Measurements from ENCODE around the gene RIC8B. TPM values are rescaled to one million over a fixed set of nuclear protein-coding genes. Genes with fewer than 3 reads are reported as not detected.

The RIC8B gene
- total RNA-seq, 1 donor from 2014 or later, result 16.7 TPM

DNA sequence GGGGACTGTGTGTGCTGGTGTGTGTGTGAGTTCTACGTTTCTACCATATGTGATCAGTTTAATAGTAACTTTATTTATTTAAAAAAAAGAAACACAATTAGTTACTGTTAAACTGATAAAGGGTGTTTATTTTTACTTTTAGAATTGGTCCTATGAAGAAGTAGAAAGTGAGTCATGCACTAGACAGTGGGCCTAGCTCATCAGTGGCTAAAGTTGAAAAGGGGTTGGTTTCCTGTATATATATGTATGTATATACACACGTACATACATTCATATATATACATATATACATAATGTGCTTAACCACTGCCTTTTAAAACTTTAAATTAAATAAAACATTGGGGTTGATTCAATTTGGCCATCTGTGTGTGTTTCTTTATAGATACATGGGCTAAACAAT lies 112.5 kb downstream of the RIC8B start:
- Histone ChIP-seq H3K9me3 (no peaks in the 10 kb centered on the region), H3K4me1 (no peaks in the 10 kb centered on the region), H3K36me3 (peaks cover 41% of the 10 kb centered on the region), H3K4me3 (no peak overlapping the region), H3K27me3 (ENCODE audit: low read depth) (no peaks in the 10 kb centered on the region), H3K27ac (no peak overlapping the region)
- TF ChIP-seq, protein P1, sequence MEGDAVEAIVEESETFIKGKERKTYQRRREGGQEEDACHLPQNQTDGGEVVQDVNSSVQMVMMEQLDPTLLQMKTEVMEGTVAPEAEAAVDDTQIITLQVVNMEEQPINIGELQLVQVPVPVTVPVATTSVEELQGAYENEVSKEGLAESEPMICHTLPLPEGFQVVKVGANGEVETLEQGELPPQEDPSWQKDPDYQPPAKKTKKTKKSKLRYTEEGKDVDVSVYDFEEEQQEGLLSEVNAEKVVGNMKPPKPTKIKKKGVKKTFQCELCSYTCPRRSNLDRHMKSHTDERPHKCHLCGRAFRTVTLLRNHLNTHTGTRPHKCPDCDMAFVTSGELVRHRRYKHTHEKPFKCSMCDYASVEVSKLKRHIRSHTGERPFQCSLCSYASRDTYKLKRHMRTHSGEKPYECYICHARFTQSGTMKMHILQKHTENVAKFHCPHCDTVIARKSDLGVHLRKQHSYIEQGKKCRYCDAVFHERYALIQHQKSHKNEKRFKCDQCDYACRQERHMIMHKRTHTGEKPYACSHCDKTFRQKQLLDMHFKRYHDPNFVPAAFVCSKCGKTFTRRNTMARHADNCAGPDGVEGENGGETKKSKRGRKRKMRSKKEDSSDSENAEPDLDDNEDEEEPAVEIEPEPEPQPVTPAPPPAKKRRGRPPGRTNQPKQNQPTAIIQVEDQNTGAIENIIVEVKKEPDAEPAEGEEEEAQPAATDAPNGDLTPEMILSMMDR (IDR thresholded peaks at IDR 0.05), result no peak
- no peak for DNase-seq
- intact Hi-C loops (cut with DNase I), result no loop called here
- ATAC-seq, result no peak

DNA sequence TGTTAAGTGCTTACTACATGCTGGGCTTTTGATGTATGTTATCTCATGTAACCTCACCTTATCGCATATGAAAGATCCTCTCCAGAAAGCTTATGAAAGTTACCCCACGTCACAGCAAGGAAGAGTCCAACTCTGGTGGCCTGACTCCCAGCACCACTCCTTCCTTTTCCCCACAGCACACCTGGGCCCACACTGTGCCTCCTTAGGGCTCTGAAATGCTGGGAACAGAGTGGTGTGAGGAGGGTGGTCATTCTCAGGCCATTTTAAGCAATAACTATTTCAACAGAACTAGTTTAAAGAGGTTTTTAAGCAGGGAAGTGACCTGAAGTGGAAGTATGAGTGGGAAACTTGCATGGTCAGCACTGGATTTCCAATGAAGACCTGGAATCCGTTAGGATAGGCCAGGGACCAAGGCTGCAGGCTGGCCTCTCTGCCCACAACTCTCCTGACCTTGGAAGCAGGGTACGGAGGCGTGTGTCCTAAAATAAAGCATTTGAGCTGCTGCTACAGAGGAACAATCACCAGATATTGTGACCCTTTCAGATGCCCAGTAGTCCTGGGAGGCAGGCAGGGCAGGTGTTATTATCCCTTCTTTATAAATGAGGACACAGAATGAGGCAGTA lies 114.0 kb downstream of the RIC8B start:
- Histone ChIP-seq H3K9me3 (no peaks in the 10 kb centered on the region), H3K27ac (no peak overlapping the region), H3K4me1 (no peaks in the 10 kb centered on the region), H3K36me3 (peaks cover 32% of the 10 kb centered on the region), H3K27me3 (ENCODE audit: low read depth) (no peaks in the 10 kb centered on the region), H3K4me3 (no peak overlapping the region)
- TF ChIP-seq, protein P1 (IDR thresholded peaks at IDR 0.05), result no peak
- ATAC-seq, result peak; percentile 69 to 78
- intact Hi-C loops (cut with DNase I), result no loop called here
- no peak for DNase-seq

DNA sequence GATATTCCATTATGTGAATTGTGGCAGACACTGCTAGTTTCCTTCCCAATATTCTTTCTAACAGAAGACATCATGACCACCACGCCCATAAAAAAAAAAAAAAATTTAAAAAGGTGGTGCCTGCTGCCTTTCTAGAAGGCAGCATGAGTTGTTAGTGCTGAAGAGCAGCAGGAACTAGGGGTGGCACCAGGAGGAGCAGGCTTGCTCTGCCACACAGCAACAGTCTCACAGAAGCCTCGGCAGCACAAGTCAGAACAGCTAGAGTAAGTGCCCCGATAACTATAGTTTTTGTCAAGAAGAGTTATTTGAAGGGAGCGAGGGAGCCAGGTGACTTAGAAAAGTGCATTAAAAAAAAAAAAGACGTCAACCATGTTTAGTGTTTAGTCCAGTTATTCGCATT lies 114.8 kb downstream of the RIC8B start:
- Histone ChIP-seq H3K4me1 (no peaks in the 10 kb centered on the region), H3K36me3 (peaks cover 24% of the 10 kb centered on the region), H3K27me3 (ENCODE audit: low read depth) (no peaks in the 10 kb centered on the region), H3K4me3 (no peak overlapping the region), H3K9me3 (no peaks in the 10 kb centered on the region), H3K27ac (no peak overlapping the region)
- DNase-seq (no peak), ATAC-seq (no peak)
- intact Hi-C loops (cut with DNase I), result no loop called here
- TF ChIP-seq, protein P1 (IDR thresholded peaks at IDR 0.05), result no peak

DNA sequence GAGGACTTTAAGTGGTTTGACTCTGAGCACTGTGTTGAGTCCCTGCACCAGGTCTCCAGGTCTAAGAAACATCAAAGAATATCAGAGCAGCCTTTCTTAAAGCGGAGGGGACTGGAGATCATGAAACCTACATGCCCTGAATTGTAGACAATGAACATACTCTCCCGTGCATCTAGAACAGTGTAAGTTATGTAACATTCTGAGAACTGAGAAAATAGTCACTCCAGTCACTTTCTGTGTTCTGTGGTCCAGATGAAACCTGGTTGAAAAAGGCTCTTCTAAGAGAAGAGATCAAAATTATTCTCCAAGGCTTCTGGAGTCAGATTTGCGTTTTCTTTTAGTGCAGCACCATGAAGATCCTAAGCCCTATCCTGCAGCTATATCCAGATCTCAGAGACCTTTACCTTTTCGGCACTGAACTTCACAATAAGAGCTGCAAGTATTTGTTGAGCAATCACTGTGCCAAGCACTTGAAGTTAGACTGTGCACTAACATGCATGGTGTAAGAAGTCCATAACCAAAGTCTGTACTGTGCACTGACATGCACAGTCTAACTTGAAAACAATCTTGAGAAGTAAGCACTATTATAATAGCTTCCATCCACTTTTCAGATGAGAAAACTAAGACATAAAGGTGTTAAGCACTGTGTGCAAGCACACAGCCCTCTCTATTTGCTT lies 115.6 kb downstream of the RIC8B start:
- Histone ChIP-seq H3K27me3 (ENCODE audit: low read depth) (no peaks in the 10 kb centered on the region), H3K36me3 (peaks cover 20% of the 10 kb centered on the region), H3K27ac (no peak overlapping the region), H3K4me1 (no peaks in the 10 kb centered on the region), H3K4me3 (no peak overlapping the region), H3K9me3 (no peaks in the 10 kb centered on the region)
- no peak for DNase-seq
- TF ChIP-seq, protein P1 (IDR thresholded peaks at IDR 0.05), result no peak
- peak; percentile 73 to 77 for ATAC-seq
- intact Hi-C loops (cut with DNase I), result no loop called here

DNA sequence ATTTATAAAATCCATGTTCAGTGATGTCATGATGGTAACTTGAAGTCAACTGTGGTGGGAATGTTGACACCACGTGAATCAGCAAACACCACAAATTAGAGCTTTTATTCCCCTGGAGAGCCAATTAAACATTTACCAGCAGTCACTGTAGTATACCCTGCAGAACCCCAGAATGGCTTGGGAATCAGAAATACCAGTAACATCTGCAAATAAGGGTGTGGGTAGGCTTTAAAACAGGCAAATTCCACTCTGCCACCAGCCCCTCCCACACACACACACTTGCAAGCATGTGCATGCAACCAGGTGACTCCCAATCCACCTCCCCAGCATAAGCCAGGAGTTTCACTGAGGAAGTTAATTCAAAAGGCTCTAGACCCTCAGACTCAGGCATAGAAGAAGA lies 117.6 kb downstream of the RIC8B start:
- ATAC-seq (no peak), DNase-seq (no peak)
- intact Hi-C loops (cut with DNase I), result no loop called here
- TF ChIP-seq, protein P1 (IDR thresholded peaks at IDR 0.05), result no peak
- Histone ChIP-seq H3K9me3 (no peaks in the 10 kb centered on the region), H3K4me1 (no peaks in the 10 kb centered on the region), H3K27ac (no peak overlapping the region), H3K36me3 (peaks cover 6% of the 10 kb centered on the region), H3K27me3 (ENCODE audit: low read depth) (no peaks in the 10 kb centered on the region), H3K4me3 (no peak overlapping the region)
